HG03280 (cell line): Measurements from ENCODE around the gene ALB.
"Not testable (repeated sequence)": the region's sequence is repeated elsewhere in the genome, so short reads cannot be mapped to it uniquely, and the experiment has no call there.

Source experiments
- ATAC-seq: cut with Tn5 transposase; IDR thresholded peaks from one replicate; pipeline ENCODE4 v1.9.1; 2021; ENCODE audit warnings: mild to moderate bottlenecking, moderate library complexity; ENCODE audit not compliant: unreplicated experiment

ALB gene

DNA sequence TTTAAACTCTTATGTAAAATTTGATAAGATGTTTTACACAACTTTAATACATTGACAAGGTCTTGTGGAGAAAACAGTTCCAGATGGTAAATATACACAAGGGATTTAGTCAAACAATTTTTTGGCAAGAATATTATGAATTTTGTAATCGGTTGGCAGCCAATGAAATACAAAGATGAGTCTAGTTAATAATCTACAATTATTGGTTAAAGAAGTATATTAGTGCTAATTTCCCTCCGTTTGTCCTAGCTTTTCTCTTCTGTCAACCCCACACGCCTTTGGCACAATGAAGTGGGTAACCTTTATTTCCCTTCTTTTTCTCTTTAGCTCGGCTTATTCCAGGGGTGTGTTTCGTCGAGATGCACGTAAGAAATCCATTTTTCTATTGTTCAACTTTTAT is at the start of gene ALB:
ALB (plus strand) TSS at position 246 of the 400 bp plus-strand sequence; CDS start at position 287, 41 bp downstream.
- no peak for ATAC-seq

GRCh38 chr4:73357174-73357573 is 46.9 kb upstream of the ALB start:
- not testable (repeated sequence) for ATAC-seq

- ATAC-seq: not testable (repeated sequence)
Measured at GRCh38 chr4:73369506-73370199, 34.4 kb upstream of the ALB start.

DNA sequence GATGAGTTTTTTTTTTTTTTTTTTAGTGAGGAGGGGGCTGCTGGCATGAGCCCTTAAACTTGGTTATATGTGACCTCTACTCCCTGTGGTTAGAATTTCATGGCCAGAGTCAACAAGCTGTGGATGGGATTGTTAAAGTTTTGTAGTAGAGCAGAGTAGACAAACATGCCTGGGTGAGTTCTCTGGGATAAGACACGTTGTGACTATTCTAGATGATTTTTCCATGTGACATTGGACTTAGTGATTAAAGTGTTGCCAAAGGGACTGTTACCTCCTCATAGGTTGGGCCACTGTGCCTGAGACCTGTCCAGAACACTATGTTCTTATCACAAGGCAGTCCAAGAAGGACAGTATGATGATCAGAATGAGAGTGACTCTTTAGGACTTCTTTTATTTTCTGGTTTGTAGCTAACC is 28.8 kb upstream of the ALB start:
- ATAC-seq: no peak

GRCh38 chr4:73376251-73376650 is 27.8 kb upstream of the ALB start:
- ATAC-seq: no peak

GRCh38 chr4:73376976-73377375 is 27.1 kb upstream of the ALB start:
- ATAC-seq: no peak

DNA sequence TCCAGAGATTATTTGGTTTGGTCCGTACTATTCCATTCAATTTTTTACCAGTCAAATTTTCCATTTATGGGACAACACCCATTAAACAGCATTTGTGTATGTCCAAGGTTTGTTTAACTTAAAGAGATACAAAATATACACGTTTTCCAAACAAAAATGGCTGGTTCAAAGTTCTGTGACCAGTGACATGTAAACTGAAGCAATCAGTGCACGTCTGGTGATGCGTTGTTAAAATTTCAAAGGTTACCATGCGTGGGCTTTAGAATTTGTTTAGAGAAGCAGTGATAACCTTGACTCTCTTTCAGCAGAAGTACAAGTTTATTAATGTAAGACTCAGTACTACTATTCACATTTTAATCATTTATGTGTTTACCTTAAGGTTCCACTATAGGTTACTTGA is 25.2 kb upstream of the ALB start:
- ATAC-seq: no peak

DNA sequence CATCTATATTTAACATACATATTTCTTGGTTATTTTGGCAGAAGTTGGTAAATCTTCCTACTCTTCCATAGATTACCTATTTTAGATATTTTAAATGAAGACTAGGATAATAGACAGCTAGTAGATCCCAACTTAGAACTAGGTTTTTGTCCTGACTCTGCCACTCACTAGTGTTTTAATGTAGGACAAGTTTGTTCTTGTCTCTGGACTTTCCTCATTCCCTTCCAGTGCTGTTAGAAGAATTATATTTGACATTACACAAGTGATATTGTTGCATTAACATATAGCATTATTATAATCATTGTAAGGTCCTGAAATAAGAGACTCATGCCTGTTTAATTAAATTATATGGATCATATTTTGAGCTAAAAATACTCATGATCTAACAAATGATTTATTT is 24.1 kb upstream of the ALB start:
- no peak for ATAC-seq

DNA sequence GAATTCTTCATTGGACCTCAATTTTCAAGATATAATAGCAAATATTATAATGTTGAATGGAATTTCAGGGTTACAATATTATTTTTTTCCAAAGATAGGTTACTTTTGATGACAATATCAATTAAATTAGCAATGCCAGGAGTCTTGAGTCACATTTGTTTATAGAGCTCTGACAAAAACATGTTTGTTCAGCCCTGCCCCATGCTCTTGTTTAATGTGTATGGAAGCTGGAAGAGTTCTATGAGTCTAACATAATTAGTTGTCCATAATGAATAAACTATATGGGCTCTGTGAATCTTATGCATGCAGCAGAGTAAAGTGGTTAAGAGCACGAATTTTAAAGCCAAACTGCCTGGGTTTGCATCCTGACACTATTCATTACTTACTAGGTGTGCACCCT is 22.9 kb upstream of the ALB start:
- no peak for ATAC-seq

GRCh38 chr4:73383452-73383851 is 20.6 kb upstream of the ALB start:
- no peak for ATAC-seq

DNA sequence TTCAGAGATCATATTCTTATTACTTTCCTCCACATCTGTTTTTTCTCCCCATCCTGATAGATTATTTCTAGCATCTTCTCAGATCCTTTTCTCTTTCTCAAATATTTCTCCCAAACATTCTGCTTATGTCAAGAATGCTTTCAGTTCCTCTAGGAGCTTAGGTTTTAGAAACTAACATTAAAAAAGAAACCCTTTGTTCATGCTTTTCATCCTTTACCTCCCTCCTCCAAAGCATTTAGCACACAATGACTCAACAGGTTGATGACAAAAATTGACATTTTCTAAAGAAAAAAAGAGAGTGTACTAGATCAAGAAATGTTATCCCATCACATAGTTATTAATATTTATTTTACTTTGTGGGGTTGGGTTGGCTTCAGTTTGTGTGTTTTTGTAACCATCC is 16.5 kb upstream of the ALB start:
- no peak for ATAC-seq

GRCh38 chr4:73388887-73389286 is 15.2 kb upstream of the ALB start:
- no peak for ATAC-seq

GRCh38 chr4:73389663-73390062 is 14.4 kb upstream of the ALB start:
- ATAC-seq: not testable (repeated sequence)

GRCh38 chr4:73391774-73392173 is 12.3 kb upstream of the ALB start:
- ATAC-seq: no peak

GRCh38 chr4:73392936-73393335 is 11.2 kb upstream of the ALB start:
- no peak for ATAC-seq

DNA sequence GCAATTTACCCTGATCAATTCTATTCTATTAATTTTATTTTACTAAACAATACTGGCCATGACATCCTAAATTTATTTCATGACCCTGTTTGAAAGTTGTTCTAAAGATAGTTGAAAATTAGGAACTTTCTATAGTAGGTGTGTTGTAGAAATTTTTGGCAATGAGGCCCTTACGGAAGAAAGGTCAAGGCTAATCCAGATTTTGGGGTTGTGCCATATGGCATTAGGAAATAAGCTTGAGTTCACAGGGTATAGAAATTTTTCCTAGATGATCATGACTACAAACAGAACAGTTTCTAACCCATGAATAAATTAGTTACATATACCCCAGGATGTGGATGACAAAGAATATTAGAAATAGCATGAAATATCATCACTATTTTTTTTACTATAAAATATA is 7.8 kb upstream of the ALB start:
- ATAC-seq: no peak

- no peak for ATAC-seq
Measured at GRCh38 chr4:73396993-73397972, 6.8 kb upstream of the ALB start.

DNA sequence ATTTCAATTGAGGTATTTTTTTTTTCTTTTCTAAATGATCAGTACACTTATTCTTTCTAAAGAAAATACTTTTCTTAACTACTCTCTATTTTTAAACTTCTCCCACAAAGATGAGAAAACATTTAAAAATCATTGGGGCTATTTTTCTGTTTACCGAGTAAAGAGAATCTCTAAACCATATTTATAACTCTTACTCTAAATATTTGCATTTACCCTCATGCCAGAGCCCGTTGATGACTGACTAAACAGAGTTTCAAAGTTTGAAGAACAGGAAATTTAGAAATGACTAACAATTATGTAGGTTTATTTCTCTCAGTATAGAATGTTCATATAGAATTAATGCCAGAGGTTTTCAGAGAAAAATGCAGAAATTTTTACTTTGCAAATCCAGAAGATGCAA is 2.7 kb upstream of the ALB start:
- no peak for ATAC-seq

GRCh38 chr4:73404457-73404856 is 370 bp downstream of the ALB start:
- no peak for ATAC-seq

- ATAC-seq: no peak
Measured at GRCh38 chr4:73405138-73405537, 1.1 kb downstream of the ALB start.

DNA sequence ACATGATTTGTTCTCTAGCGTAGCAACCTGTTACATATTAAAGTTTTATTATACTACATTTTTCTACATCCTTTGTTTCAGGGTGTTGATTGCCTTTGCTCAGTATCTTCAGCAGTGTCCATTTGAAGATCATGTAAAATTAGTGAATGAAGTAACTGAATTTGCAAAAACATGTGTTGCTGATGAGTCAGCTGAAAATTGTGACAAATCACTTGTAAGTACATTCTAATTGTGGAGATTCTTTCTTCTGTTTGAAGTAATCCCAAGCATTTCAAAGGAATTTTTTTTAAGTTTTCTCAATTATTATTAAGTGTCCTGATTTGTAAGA is 2.4 kb downstream of the ALB start:
- ATAC-seq: no peak

DNA sequence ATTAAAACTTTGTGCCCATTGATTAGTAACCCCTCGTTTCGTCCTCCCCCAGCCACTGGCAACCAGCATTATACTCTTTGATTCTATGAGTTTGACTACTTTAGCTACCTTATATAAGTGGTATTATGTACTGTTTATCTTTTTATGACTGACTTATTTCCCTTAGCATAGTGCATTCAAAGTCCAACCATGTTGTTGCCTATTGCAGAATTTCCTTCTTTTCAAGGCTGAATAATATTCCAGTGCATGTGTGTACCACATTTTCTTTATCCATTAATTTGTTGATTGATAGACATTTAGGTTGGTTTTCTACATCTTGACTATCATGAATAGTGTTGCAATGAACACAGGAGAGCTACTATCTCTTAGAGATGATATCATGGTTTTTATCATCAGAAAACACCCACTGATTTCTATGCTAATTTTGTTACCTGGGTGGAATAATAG is 3.2 kb downstream of the ALB start:
- ATAC-seq: no peak
